GM13977 (cell line): ENCODE data around the gene FOXJ2.
A peak's percentile ranks its signal among the peaks of the same experiment; 100 is the strongest.
"Not testable (repeated sequence)": the region's sequence is repeated elsewhere in the genome, so short reads cannot be mapped to it uniquely, and the experiment has no call there.

Source experiments
- DNase-seq: peaks from one replicate; pipeline ENCODE4 v3.0.0; 2012; ENCODE audit warnings: low spot score
- CTCF ChIP-seq: IDR thresholded peaks from 2 replicates; pipeline ENCODE4 v1.5.1; 2012; ENCODE audit warnings: mild to moderate bottlenecking, control low read depth; ENCODE audit not compliant: insufficient read depth; ENCODE audit errors: extremely low read depth, missing control alignments
- in situ Hi-C: fragments of 300-500 bp; cut with MboI; formaldehyde crosslinking; loops from one replicate; pipeline ENCODE4 v1.12.0; 2022; ENCODE audit warnings: low sequenced_read_pairs, low pct_unique_long_range_greater_than_20kb, mixed read lengths, inconsistent platforms; ENCODE audit not compliant: unreplicated experiment

FOXJ2 gene

GRCh38 chr12:8032242-8033152 is at the start of gene FOXJ2:
TSS of gene FOXJ2 (plus strand) at chr12:8032716. CDS start at chr12:8039833, 7,117 bp downstream.
- in situ Hi-C loops, result no loop called here
- no peak for TF ChIP-seq CTCF
- peak; percentile 86 for DNase-seq

DNA sequence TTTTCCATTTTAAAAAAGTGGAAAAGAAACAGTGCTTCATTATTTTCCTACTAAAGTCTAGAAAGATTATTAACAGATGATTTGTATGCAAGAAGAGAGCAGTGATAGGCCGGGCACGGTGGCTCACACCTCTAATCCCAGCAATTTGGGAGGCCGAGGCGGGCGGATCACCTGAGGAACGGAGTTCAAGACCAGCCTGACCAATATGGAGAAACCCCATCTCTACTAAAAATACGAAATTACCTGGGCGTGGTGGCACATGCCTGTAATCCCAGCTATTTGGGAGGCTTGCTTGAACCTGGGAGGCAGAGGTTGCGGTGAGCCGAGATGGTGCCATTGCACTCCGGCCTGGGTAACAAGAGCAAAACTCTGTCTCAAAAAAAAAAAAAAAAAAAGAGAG is 49.5 kb upstream of the FOXJ2 start:
- in situ Hi-C loops, DNase-seq: not testable (repeated sequence)

DNA sequence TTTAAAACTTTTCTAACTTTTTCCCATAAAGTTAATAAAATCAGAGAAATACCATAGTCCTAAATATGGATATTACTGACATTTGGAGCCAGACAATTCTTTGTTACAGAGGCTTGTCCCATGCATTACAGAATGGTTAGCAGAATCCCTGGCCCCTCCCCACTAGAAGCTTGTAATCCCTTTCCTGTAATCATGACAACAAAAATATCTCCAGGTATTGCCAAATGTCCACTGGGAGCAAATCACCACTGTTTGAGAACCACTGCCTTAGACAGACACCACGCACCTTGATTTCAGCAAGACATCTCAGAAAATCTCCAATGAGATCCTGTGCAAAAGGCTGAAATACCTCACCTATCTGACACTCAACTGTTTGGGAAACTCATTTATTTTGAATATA is 49.1 kb upstream of the FOXJ2 start:
- DNase-seq, in situ Hi-C loops: not testable (repeated sequence)

- in situ Hi-C loops, result no loop called here
- DNase-seq, result no peak
- TF ChIP-seq CTCF, result no peak
Measured at GRCh38 chr12:7984900-7985299, 47.6 kb upstream of the FOXJ2 start.

- in situ Hi-C loops, result no loop called here
- DNase-seq, result no peak
- no peak for TF ChIP-seq CTCF
Measured at GRCh38 chr12:7985802-7986418, 46.6 kb upstream of the FOXJ2 start.

- DNase-seq, result peak; percentile 23
- no peak for TF ChIP-seq CTCF
- in situ Hi-C loops, result loop anchor here (10.0 kb wide), 2 partner anchors 55 to 135 kb away; partner anchors contain the start of gene SLC2A3
Measured at GRCh38 chr12:7989827-7990491, 42.6 kb upstream of the FOXJ2 start.

GRCh38 chr12:7991535-7991934 is 41.0 kb upstream of the FOXJ2 start:
- no peak for TF ChIP-seq CTCF
- in situ Hi-C loops, result loop anchor here (10.0 kb wide), 2 partner anchors 57 to 137 kb away; partner anchors contain the start of gene SLC2A3
- no peak for DNase-seq
